Activated T-cell treated with anti-CD3 and anti-CD28 coated beads, Interleukin-2, amount 50 U/mL, for 1 hour (primary cell): Measurements from ENCODE around the gene C22orf23.
A peak's percentile ranks its signal among the peaks of the same experiment; 100 is the strongest.

ENCODE experiments used
- DNase-seq: peaks from one replicate; pipeline ENCODE4 v3.0.0-alpha.2; 2020

The C22orf23 gene

DNA sequence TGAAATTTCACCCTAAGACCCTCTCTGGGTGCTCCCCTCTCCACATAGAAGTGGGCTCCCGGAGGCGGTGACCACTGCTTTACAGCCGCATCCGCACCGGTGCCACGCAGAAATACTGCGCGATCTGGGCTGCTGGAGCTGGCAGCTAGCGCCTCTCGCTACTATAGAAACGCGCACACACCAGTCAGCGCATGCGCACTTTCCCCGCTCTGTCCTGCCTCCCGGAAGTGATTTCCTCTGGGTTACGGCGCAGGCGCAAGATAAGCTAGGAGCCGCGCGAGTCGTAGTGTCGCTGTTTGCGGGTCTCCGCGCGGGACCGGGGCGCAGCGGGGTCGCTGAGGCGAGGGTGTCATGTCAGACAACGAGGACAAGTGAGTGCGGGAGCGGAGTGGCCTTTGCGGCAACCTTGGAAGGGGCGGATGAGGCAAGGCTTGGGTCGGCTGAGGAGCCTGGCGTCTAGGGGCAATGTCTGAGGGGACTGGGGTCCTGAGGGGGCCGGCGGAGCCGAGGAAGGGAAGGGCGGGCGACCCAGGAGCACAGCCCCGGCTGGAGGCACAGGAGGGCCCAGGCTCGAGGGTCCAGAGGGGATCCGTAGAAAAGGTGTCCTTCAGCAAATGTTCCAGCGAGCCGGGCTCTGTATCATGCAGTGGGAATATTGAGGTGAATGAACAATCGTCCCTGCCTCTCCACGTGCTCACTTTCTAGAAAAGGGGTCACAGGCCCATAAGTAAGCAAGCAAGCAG, at the start of gene C22orf23, which contains the start of gene POLR2F:
TSS of gene C22orf23 (minus strand) at position 165 of the 743 bp plus-strand sequence. CDS start 452 bp downstream, outside the sequence.
TSS of gene POLR2F (plus strand) at position 263 of the 743 bp plus-strand sequence. CDS start at position 352, 89 bp downstream.
- DNase-seq: peak; percentile 94

- DNase-seq: no peak
Observed at GRCh38 chr22:37999640-38000272, 46.4 kb upstream of the C22orf23 start.

- DNase-seq: no peak
Observed at GRCh38 chr22:37999236-37999635, 45.8 kb upstream of the C22orf23 start.

DNA sequence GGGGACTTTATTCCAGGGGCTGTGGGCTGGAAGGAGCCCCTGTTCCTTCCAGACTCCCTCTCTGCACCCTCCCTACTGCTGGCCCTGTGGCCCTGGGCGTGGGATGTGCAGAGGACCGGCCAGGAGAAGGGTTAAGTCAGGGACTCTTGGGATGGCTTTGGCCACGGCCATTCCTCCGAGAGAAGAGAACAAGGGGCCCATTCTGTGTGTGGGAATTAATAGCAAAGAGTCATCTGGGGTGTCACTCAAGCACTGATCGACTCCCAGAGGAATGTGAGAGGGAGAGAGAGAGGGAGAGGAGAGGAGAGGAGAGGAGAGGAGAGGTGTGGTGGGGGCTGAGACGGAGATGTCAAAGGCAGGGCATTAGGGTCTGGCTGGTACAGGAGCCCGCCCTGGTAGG, 45.1 kb upstream of the C22orf23 start:
- no peak for DNase-seq

GRCh38 chr22:37996515-37997246, 43.3 kb upstream of the C22orf23 start:
- DNase-seq: no peak

- DNase-seq: no peak
Observed at GRCh38 chr22:37996079-37996478, 42.7 kb upstream of the C22orf23 start.

DNA sequence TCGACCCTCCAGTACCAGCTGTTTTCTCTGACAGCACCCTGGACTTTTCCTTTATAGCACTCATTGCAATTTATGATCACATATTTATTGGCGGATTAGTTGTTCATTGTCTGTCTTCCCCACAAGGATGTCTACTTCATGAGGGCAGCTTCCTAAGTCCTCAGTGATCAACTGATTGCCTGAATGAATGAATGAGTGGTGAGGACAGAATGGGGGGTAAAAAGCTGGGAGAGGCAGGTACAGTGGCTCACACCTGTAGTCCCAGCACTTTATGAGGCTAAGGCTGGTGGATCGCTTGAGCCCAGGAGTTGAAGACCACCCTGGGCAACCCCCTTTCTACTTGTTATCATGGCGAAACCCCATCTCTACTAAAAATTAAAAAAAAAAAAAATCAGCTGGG, 42.1 kb upstream of the C22orf23 start:
- DNase-seq: no peak

DNA sequence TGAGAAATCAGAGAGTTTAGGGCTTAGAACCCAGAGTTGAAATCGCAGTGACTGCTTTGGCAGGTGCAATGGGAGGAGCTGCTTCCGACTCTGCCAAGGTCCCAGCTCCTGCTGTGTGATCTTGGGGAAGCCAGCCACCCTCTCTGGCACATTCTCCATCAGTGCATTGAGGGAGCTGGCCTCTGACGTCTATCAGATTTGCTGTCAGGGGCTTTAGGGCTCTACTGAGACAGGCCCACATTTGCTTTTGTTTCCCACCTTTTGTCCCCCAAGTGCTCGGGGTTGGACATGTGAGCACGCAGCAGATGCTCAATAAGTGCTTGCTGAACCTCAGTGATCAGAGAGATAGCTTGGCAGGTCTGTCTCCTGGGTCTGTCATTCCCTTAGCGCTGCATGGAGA, 41.6 kb upstream of the C22orf23 start:
- DNase-seq: no peak

- no peak for DNase-seq
Observed at GRCh38 chr22:37994049-37994448, 40.6 kb upstream of the C22orf23 start.

DNA sequence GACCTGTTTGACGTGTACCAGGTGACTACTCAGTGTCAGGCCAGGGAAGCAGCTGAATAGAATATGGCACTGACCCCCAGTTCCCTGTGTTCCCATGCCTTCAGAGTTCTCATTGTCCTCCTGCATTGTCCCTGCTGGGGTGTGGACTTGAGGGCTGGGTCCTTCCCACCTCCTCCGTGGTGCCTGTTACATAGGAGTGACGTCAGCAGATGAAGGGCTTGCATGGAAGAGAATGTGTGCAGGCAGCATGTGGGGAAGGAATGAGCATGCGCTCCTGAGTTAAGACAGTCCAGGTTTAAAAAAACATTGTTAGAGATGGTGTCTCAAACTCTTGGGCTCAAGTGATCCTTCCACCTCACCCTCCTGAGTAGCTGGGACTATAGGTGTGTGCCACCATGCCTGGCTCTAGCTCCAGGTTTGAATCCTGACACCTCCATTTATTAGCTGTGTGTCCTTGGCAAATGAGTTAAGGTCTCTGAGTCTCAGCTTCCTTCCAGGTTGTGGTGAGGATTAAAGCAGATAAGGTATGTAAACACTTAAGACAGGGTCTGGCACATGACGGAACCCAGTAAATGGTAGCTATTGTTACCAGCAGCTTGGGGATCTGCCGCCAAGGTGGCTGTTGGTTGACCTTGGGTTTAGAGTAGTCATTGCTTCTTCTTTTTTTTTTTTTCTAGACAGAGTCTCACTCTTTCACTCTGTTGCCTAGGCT, 38.5 kb upstream of the C22orf23 start:
- DNase-seq: no peak

- DNase-seq: no peak
Observed at GRCh38 chr22:37990862-37991261, 37.5 kb upstream of the C22orf23 start.

DNA sequence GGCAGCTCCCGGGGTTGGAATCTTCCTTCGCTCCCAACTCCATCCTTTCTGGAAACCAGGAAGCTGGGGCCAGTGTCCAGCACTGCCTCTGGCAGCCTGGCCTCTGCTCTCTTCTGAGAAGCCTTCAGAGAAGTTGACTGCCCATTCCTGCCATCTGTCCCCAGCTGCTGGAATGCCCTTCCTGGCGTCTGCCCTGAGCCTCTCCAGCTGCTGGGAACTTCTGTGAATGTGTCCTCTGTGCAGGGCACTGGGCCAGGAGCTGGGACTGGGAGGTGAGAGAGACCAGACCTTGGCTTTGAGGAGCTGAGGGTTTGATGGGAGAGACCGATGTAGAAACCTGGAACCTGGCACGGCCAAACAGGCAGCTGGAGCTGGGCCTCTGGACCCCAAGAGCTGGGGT, 36.9 kb upstream of the C22orf23 start:
- DNase-seq: no peak

DNA sequence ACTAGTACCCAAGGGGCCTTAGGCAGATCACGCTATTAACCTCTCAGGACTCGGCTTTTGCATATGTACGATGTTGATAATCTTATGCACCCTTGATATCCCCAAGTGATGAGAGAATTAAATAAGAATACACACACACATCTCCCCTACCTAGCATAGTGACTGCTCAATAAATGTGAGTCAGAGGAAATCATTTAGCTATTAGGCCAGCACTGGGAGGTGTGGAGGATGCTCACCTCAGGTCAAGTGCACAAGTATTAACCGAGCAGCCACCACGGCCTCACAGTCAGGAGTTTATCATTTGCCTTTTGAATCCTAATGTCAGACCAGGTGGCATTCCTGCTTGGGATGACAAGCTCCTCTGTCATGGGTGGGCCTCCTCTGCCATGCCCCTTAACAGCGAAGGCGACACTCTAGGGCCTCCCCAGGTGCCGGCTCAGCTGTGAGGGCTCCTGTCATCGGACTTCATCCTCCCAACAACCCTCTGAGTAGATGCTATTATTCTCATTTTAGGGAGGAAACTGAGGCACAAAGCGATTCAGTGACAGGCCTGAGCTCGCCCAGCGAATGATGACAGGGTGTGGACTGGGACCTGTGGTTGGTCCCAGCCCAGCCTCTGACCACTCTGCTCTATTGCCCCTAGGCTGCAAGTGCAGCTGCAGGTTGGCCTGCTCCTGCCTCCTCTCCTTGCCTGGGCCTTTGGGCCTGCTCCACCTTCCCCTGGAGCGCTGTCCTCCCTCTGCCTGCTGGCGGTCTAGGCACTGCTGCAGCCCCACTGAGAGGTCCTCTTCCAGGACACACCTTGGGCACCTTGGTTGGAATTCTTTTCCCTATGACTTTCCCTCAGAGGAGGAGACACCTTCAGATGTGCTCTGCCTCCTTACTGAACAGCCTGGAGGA, 36.0 kb upstream of the C22orf23 start:
- DNase-seq: no peak

- no peak for DNase-seq
Observed at GRCh38 chr22:37986371-37986770, 33.0 kb upstream of the C22orf23 start.

GRCh38 chr22:37985751-37986281, 32.4 kb upstream of the C22orf23 start:
- DNase-seq: no peak

- no peak for DNase-seq
Observed at GRCh38 chr22:37985050-37985585, 31.7 kb upstream of the C22orf23 start.

- DNase-seq: no peak
Observed at GRCh38 chr22:37983860-37984791, 30.7 kb upstream of the C22orf23 start, which contains the start of gene SOX10. TSS of gene SOX10 (minus strand) at chr22:37984555. CDS start at chr22:37983784, 771 bp downstream.

GRCh38 chr22:37982938-37983859, 29.8 kb upstream of the C22orf23 start:
- DNase-seq: no peak
